ENCODE results near the gene CCDC154.

DNA sequence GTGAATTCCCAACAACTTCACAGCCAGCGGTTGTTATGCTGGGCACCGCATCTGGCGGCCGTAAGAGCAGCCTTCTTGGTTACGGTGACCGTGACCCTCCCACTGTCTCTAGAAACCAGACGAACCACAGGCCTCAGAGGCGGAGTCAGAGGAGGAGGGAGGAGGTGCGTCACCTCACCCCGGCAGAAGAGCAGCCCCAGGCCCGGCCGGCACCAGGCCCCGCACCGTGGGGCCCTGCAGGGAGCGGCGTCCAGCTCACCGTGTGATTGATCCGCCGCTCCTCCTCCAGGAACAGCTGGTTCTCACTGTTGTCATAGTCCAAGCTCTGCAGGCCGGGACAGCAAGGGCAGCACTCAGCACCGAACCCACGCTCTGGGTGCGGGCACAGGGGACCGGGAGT is 16.8 kb upstream of the CCDC154 start:
- TF ChIP-seq, protein P1, sequence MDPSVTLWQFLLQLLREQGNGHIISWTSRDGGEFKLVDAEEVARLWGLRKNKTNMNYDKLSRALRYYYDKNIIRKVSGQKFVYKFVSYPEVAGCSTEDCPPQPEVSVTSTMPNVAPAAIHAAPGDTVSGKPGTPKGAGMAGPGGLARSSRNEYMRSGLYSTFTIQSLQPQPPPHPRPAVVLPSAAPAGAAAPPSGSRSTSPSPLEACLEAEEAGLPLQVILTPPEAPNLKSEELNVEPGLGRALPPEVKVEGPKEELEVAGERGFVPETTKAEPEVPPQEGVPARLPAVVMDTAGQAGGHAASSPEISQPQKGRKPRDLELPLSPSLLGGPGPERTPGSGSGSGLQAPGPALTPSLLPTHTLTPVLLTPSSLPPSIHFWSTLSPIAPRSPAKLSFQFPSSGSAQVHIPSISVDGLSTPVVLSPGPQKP (IDR thresholded peaks at IDR 0.05; ENCODE audit: low read depth, low read length), result no peak
- TF ChIP-seq NR2C2 (IDR thresholded peaks at IDR 0.05; ENCODE audit: borderline replicate concordance, control insufficient read depth, insufficient read length, low read depth), result no peak
- no peak for TF ChIP-seq ZBTB40 (IDR thresholded peaks at IDR 0.05; ENCODE audit: borderline replicate concordance)
- TF ChIP-seq EGR1 (IDR thresholded peaks at IDR 0.05; ENCODE audit: borderline replicate concordance in 1 of 2, low read depth in 2 of 2, low read length in 2 of 2), result no peak
- TF ChIP-seq CHD4 (IDR thresholded peaks at IDR 0.05), result no peak
- TF ChIP-seq, protein P2, sequence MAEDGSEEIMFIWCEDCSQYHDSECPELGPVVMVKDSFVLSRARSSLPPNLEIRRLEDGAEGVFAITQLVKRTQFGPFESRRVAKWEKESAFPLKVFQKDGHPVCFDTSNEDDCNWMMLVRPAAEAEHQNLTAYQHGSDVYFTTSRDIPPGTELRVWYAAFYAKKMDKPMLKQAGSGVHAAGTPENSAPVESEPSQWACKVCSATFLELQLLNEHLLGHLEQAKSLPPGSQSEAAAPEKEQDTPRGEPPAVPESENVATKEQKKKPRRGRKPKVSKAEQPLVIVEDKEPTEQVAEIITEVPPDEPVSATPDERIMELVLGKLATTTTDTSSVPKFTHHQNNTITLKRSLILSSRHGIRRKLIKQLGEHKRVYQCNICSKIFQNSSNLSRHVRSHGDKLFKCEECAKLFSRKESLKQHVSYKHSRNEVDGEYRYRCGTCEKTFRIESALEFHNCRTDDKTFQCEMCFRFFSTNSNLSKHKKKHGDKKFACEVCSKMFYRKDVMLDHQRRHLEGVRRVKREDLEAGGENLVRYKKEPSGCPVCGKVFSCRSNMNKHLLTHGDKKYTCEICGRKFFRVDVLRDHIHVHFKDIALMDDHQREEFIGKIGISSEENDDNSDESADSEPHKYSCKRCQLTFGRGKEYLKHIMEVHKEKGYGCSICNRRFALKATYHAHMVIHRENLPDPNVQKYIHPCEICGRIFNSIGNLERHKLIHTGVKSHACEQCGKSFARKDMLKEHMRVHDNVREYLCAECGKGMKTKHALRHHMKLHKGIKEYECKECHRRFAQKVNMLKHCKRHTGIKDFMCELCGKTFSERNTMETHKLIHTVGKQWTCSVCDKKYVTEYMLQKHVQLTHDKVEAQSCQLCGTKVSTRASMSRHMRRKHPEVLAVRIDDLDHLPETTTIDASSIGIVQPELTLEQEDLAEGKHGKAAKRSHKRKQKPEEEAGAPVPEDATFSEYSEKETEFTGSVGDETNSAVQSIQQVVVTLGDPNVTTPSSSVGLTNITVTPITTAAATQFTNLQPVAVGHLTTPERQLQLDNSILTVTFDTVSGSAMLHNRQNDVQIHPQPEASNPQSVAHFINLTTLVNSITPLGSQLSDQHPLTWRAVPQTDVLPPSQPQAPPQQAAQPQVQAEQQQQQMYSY (CRISPR knock-in tag; IDR thresholded peaks at IDR 0.05), result no peak
- TF ChIP-seq, protein P3, sequence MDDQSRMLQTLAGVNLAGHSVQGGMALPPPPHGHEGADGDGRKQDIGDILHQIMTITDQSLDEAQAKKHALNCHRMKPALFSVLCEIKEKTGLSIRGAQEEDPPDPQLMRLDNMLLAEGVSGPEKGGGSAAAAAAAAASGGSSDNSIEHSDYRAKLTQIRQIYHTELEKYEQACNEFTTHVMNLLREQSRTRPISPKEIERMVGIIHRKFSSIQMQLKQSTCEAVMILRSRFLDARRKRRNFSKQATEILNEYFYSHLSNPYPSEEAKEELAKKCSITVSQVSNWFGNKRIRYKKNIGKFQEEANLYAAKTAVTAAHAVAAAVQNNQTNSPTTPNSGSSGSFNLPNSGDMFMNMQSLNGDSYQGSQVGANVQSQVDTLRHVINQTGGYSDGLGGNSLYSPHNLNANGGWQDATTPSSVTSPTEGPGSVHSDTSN (IDR thresholded peaks at IDR 0.05; ENCODE audit: insufficient replicate concordance, low read depth, low read length), result no peak
- no peak for TF ChIP-seq POLR2AphosphoS5 (IDR thresholded peaks at IDR 0.05; ENCODE audit: low read length)
- TF ChIP-seq GABPA (IDR thresholded peaks at IDR 0.05; ENCODE audit: low read depth), result no peak

All from GM12878 (cell line).